K562 (cell line): Measurements from ENCODE around the gene S100A4. TPM values are rescaled to one million over a fixed set of nuclear protein-coding genes. Genes with fewer than 3 reads are reported as not detected.

Experiments used
- ATAC-seq: fragments of 200-7000 bp; cut with Tn5 transposase; 3 replicates; pipeline ENCODE4 v1.9.1; 2020; ENCODE audit warnings: moderate library complexity
- BruUV-seq: library from RNA; stranded (reverse); fragments of 400-500 nt; replicated peaks from 2 replicates; lab custom pipeline; 2021; lab: Mats Ljungman, UMichigan
- CTCF ChIA-PET: fragments of 300-600 bp; formaldehyde crosslinking; extraction: SDS; loops from one replicate; lab custom pipeline; 2021; ENCODE audit warnings: low intra/inter-chr PET ratio; lab: Yijun Ruan, JAX
- POLR2A ChIA-PET: fragments of 300-600, 350-650 bp; sonication (Branson Sonifier 250); formaldehyde crosslinking; extraction: SDS; loops from one replicate; lab custom pipeline; 2021; ENCODE audit warnings: antibody characterized with exemption, inconsistent platforms; lab: Yijun Ruan, JAX
- DNase-seq, 4 experiments: peaks; one replicate each; pipeline versions ENCODE4 v3.0.0 to v3.0.0-alpha.2; 2011 to 2018; ENCODE audit warnings: low spot score in 3 of 4, mixed read lengths in 3 of 4; ENCODE audit errors: extremely low read depth in 1 of 4
- FAIRE-seq: peaks from 2 replicates; lab custom pipeline; 2011; peaks lifted over from hg19 to GRCh38; lab: Jason Lieb, UNC
- H2AFZ ChIP-seq: 2 replicates; pipeline ENCODE4 v1.6.0; 2011; ENCODE audit warnings: low read depth, low read length, control low read depth, inconsistent platforms
- H3K27ac ChIP-seq: fragments of 200-600 bp; 3 replicates; pipeline ENCODE4 v1.8.0; 2011; ENCODE audit warnings: low read depth, mild to moderate bottlenecking, control low read depth, inconsistent platforms, low read length, moderate library complexity, mixed read lengths; ENCODE audit errors: extremely low read depth
- H3K27me3 ChIP-seq, 2 experiments: fragments of 300-600 bp in 1 of 2; 2 replicates in 1 of 2; 3 replicates in 1 of 2; pipeline versions ENCODE4 v1.6.0 to v1.8.0; 2011; ENCODE audit warnings: inconsistent platforms in 2 of 2, low read length in 2 of 2, mild to moderate bottlenecking in 1 of 2, mixed read lengths in 1 of 2, moderate library complexity in 1 of 2; ENCODE audit not compliant: control insufficient read depth in 2 of 2, insufficient read depth in 2 of 2
- H3K36me3 ChIP-seq: fragments of 300-600 bp; 3 replicates; pipeline ENCODE4 v1.8.0; 2011; ENCODE audit warnings: mild to moderate bottlenecking, low read length, inconsistent platforms; ENCODE audit not compliant: control insufficient read depth, insufficient read depth
- H3K4me1 ChIP-seq, 2 experiments: fragments of 200-600 bp in 1 of 2; replicated peaks in 1 of 2; 2 replicates in 1 of 2; 3 replicates in 1 of 2; pipeline versions ENCODE4 v1.5.1 to v1.8.0; 2011; ENCODE audit warnings: inconsistent platforms in 2 of 2, low read length in 2 of 2, mild to moderate bottlenecking in 1 of 2, mixed read lengths in 1 of 2, moderate library complexity in 1 of 2; ENCODE audit not compliant: control insufficient read depth in 2 of 2, insufficient read depth in 2 of 2
- H3K4me2 ChIP-seq: 2 replicates; pipeline ENCODE4 v1.6.1; 2011; ENCODE audit warnings: low read length, control low read depth, inconsistent platforms, mixed read lengths; ENCODE audit not compliant: insufficient read depth
- H3K4me3 ChIP-seq: fragments of 200-600 bp; sonication (generic), shearing (Covaris generic); 2 replicates; pipeline ENCODE4 v1.5.1; 2016; ENCODE audit warnings: control low read depth, inconsistent platforms
- H3K79me2 ChIP-seq: fragments of 200-600 bp; 3 replicates; pipeline ENCODE4 v1.8.0; 2011; ENCODE audit warnings: low read length, inconsistent platforms; ENCODE audit not compliant: control insufficient read depth, insufficient read depth
- H3K9ac ChIP-seq, 2 experiments: 2 replicates each; pipeline versions ENCODE4 v1.6.0 to v1.6.1; 2011; ENCODE audit warnings: low read depth in 2 of 2, low read length in 2 of 2, control low read depth in 1 of 2, inconsistent platforms in 1 of 2, mild to moderate bottlenecking in 1 of 2, mixed read lengths in 1 of 2; ENCODE audit not compliant: insufficient read depth in 1 of 2
- H3K9me1 ChIP-seq: one replicate; pipeline ENCODE4 v1.6.0; 2011; ENCODE audit warnings: inconsistent platforms, mild to moderate bottlenecking, low read length, moderate library complexity; ENCODE audit not compliant: control insufficient read depth, insufficient read depth
- H3K9me3 ChIP-seq: replicated peaks from 2 replicates; pipeline ENCODE4 v1.5.1; 2011; ENCODE audit warnings: low read depth, low read length, inconsistent platforms; ENCODE audit not compliant: control insufficient read depth, insufficient read depth
- H4K20me1 ChIP-seq: replicated peaks from 2 replicates; pipeline ENCODE4 v1.6.1; 2011; ENCODE audit warnings: low read length, inconsistent platforms, mixed read lengths; ENCODE audit not compliant: control insufficient read depth, insufficient read depth
- MCM3 ChIP-seq: fragments of 450-650 bp; IDR thresholded peaks from 2 replicates; pipeline ENCODE4 v1.6.1; 2016
- PHB2 ChIP-seq: fragments of 450-650 bp; IDR thresholded peaks from 2 replicates; pipeline ENCODE4 v1.6.1; 2017; ENCODE audit warnings: low read depth
- SMAD4 ChIP-seq: fragments of 250-450 bp; sonication (Bioruptor Pico); conservative IDR thresholded peaks from 2 replicates; pipeline ENCODE4 v1.8.0; 2021; ENCODE audit warnings: inconsistent platforms, mild to moderate bottlenecking, moderate library complexity
- SNIP1 ChIP-seq: fragments of 450-650 bp; IDR thresholded peaks from 2 replicates; pipeline ENCODE4 v1.7.1; 2017; ENCODE audit warnings: low read depth, mild to moderate bottlenecking
- SP2 ChIP-seq: IDR thresholded peaks from 2 replicates; pipeline ENCODE4 v1.6.1; 2011; ENCODE audit warnings: mild to moderate bottlenecking, low read depth, low read length, moderate library complexity; ENCODE audit not compliant: poor library complexity, severe bottlenecking; ENCODE audit errors: extremely low read depth
- YY1 ChIP-seq, 3 experiments: IDR thresholded peaks; 2 replicates each; pipeline ENCODE4 v1.6.1; 2011; ENCODE audit warnings: low read length in 2 of 3, mild to moderate bottlenecking in 2 of 3, moderate library complexity in 2 of 3, borderline replicate concordance in 1 of 3, control low read depth in 1 of 3, low read depth in 1 of 3; ENCODE audit not compliant: insufficient read depth in 3 of 3, insufficient replicate concordance in 2 of 3, control insufficient read depth in 1 of 3, insufficient read length in 1 of 3; ENCODE audit errors: extremely low read depth in 1 of 3
- ZBTB9 ChIP-seq: fragments of 450-650 bp; formaldehyde crosslinking; IDR thresholded peaks from 2 replicates; pipeline ENCODE4 v1.4.0; 2020; ENCODE audit warnings: mild to moderate bottlenecking, moderate library complexity
- ZFP1 ChIP-seq: fragments of 450-650 bp; formaldehyde crosslinking; IDR thresholded peaks from 2 replicates; pipeline ENCODE4 v1.4.0; 2020; ENCODE audit warnings: mild to moderate bottlenecking, mixed read lengths
- WGBS: fragments of 100-300 bp; shearing (Covaris generic); methylation state at CpG from one replicate; pipeline ENCODE4 v1.1.6; 2016; ENCODE audit warnings: low coverage, mixed read lengths; ENCODE audit not compliant: insufficient coverage; ENCODE audit errors: missing lambda C conversion rate; 5-methylcytosine and 5-hydroxymethylcytosine counted together
- in situ Hi-C: fragments of 300-500 bp; cut with MboI; formaldehyde crosslinking; loops from 4 replicates; pipeline ENCODE4 v1.15.0; 2018; ENCODE audit warnings: inconsistent platforms, mixed read lengths
- intact Hi-C: fragments of 100-400 bp; cut with micrococcal nuclease; formaldehyde crosslinking; loops from 2 replicates; pipeline ENCODE4 v1.14.2; 2022
- polyA plus RNA-seq, 8 experiments: library from polyadenylated mRNA; depleted of rRNA in 4 of 8; stranded (reverse) in 5 of 8; unstranded in 3 of 8; fragments of >200 nt; fragmentation: Nextera tagmentation in 2 of 8; fragmentation: Illumina TruSeq in 1 of 8; extraction: Ambion mirVana in 2 of 8; extraction: Trizol in 1 of 8; gene quantifications; 2 replicates each; pipeline versions ENCODE4 v1.2.1 to v1.2.3, GENCODE V29; 2011 to 2014; ENCODE audit warnings: inconsistent platforms in 1 of 8, missing spikeins in 1 of 8
- total RNA-seq, 7 experiments: library from RNA; depleted of rRNA in 6 of 7; stranded (reverse); fragments of >200 nt in 6 of 7; fragmentation: Illumina TruSeq in 2 of 7; extraction: Trizol in 2 of 7; gene quantifications; 2 replicates each; pipeline versions ENCODE4 v1.2.1 to v1.2.3, GENCODE V29; 2011 to 2021; ENCODE audit warnings: low replicate concordance in 1 of 7
- TF ChIP-seq, protein P1 (sequence below): fragments of 450-650 bp; IDR thresholded peaks from 2 replicates; pipeline ENCODE4 v1.6.1; 2018; ENCODE audit not compliant: partially characterized antibody

Gene S100A4
- total and polyA plus RNA-seq, 9 of the 15 experiments (the other 6 are each of a cell fraction or from before 2014, with no cell fraction given): 3.7 to 20.1 (median 11.2) TPM

- ChIA-PET CTCF (no interaction called here), POLR2A (interaction anchor here (1.0 to 1.8 kb wide), 2 partner anchors 11 to 28 kb away, joined by 3 to 9 read pairs; no protein-coding TSS in a partner anchor)
- H3K9ac ChIP-seq: 0 out of 4 replicates have a peak overlapping the region, but pooled peaks of 1 of the 2 experiments have one; percentile 6
- H3K4me3 ChIP-seq: no peak overlapping the region
- ATAC-seq: no peak
- no peaks in the 10 kb centered on the region for H3K36me3 ChIP-seq
- WGBS: 39% methylated on average over 12 of the region's 12 CpGs
- TF ChIP-seq YY1 (IDR thresholded peaks at IDR 0.05; ENCODE audit: borderline replicate concordance in 1 of 3, control insufficient read depth in 1 of 3, extremely low read depth in 1 of 3, insufficient read depth in 3 of 3, insufficient read length in 1 of 3, insufficient replicate concordance in 2 of 3, low read depth in 1 of 3, low read length in 2 of 3): no peak
- no peak for TF ChIP-seq ZFP1 (CRISPR knock-in tag)
- TF ChIP-seq SNIP1: no peak
- no peak for TF ChIP-seq PHB2
- no peak overlapping the region; the same call in 1 of the 2 replicates for H3K4me2 ChIP-seq
- peaks cover 25 to 26% of the 10 kb centered on the region in 2 experiments; a peak in 4 of 5 replicates for H3K4me1 ChIP-seq
- no peak overlapping the region for H3K27ac ChIP-seq
- in situ Hi-C loops: no loop called here
- intact Hi-C loops: no loop called here
- no peaks in the 10 kb centered on the region for H3K27me3 ChIP-seq
- no peaks in the 10 kb centered on the region for H4K20me1 ChIP-seq
- H2AFZ ChIP-seq: peak overlapping the region; percentile 33; the same call in 1 of the 2 replicates
- no peak for FAIRE-seq
- no peaks in the 10 kb centered on the region for H3K9me3 ChIP-seq
- DNase-seq: no peak
- no TSS peak for BruUV-seq
- H3K79me2 ChIP-seq: no peaks in the 10 kb centered on the region
- H3K9me1 ChIP-seq: no peaks in the 10 kb centered on the region
Observed at GRCh38 chr1:153553096-153553495, 7.5 kb upstream of the S100A4 start.

DNA sequence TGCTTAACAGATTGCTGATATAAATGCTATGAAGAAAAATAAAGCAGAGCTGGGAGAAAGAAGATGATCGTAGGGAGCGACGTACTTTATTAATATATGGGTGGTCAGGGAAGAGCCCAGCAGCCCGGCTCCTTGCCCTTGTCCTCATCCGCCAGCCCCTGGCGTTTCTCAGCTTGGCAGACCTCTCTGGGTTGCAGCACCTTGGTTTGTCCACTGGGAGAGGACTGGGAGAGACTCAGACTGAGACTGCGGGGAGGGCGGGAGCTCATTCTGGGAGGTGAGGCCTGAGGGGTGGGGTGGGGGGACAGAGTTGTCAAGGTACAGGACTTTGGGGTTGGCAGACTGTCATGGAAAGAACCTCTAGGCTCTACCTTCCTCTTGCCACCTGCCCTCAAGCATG, 6.7 kb upstream of the S100A4 start:
- Histone ChIP-seq H3K4me2 (no peak overlapping the region), H3K4me1 (peaks cover 30 to 32% of the 10 kb centered on the region in 2 experiments; a peak in 4 of 5 replicates), H3K27me3 (no peaks in the 10 kb centered on the region), H3K9me1 (no peaks in the 10 kb centered on the region), H3K79me2 (no peaks in the 10 kb centered on the region), H3K27ac (no peak overlapping the region), H3K36me3 (no peaks in the 10 kb centered on the region), H3K4me3 (no peak overlapping the region), H3K9me3 (no peaks in the 10 kb centered on the region), H4K20me1 (no peaks in the 10 kb centered on the region), H3K9ac (no peak overlapping the region), H2AFZ (no peak overlapping the region)
- CTCF ChIA-PET: no interaction called here
- intact Hi-C loops (no loop called here), in situ Hi-C loops (no loop called here)
- ATAC-seq: peak; percentile 58; the same call in 2 of the 3 replicates
- no peak for FAIRE-seq
- peak in 1 of 4 experiments; percentile 43 for DNase-seq
- POLR2A ChIA-PET: no interaction called here
- WGBS: 76% methylated on average over 8 of the region's 8 CpGs
- no TSS peak for BruUV-seq
- TF ChIP-seq SMAD4 (CRISPR knock-in tag) (no peak), YY1 (IDR thresholded peaks at IDR 0.05; ENCODE audit: borderline replicate concordance in 1 of 3, control insufficient read depth in 1 of 3, extremely low read depth in 1 of 3, insufficient read depth in 3 of 3, insufficient read length in 1 of 3, insufficient replicate concordance in 2 of 3, low read depth in 1 of 3, low read length in 2 of 3) (no peak), SP2 (no peak), ZBTB9 (no peak), MCM3 (no peak)
- TF ChIP-seq, protein P1, sequence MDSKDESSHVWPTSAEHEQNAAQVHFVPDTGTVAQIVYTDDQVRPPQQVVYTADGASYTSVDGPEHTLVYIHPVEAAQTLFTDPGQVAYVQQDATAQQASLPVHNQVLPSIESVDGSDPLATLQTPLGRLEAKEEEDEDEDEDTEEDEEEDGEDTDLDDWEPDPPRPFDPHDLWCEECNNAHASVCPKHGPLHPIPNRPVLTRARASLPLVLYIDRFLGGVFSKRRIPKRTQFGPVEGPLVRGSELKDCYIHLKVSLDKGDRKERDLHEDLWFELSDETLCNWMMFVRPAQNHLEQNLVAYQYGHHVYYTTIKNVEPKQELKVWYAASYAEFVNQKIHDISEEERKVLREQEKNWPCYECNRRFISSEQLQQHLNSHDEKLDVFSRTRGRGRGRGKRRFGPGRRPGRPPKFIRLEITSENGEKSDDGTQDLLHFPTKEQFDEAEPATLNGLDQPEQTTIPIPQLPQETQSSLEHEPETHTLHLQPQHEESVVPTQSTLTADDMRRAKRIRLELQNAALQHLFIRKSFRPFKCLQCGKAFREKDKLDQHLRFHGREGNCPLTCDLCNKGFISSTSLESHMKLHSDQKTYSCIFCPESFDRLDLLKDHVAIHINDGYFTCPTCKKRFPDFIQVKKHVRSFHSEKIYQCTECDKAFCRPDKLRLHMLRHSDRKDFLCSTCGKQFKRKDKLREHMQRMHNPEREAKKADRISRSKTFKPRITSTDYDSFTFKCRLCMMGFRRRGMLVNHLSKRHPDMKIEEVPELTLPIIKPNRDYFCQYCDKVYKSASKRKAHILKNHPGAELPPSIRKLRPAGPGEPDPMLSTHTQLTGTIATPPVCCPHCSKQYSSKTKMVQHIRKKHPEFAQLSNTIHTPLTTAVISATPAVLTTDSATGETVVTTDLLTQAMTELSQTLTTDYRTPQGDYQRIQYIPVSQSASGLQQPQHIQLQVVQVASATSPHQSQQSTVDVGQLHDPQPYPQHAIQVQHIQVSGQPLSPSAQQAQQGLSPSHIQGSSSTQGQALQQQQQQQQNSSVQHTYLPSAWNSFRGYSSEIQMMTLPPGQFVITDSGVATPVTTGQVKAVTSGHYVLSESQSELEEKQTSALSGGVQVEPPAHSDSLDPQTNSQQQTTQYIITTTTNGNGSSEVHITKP: peak; percentile 22
